AML-193 (cell line): ENCODE measurements around the gene FAM174C.

ENCODE experiments used
- DNase-seq, 2 experiments: peaks; one replicate each; lab custom pipeline; 2025; lab: John Stamatoyannopoulos, UW

Gene FAM174C

GRCh38 chr19:1286487-1287353 lies 11.4 kb downstream of the FAM174C start:
- no peak for DNase-seq

- no peak for DNase-seq
Measured at GRCh38 chr19:1287354-1288225, 12.3 kb downstream of the FAM174C start.

- DNase-seq, result no peak
Measured at GRCh38 chr19:1288226-1288612, 12.9 kb downstream of the FAM174C start.

GRCh38 chr19:1288833-1289685 lies 13.7 kb downstream of the FAM174C start:
- no peak for DNase-seq

GRCh38 chr19:1289686-1290025 lies 14.3 kb downstream of the FAM174C start:
- DNase-seq, result no peak

- no peak for DNase-seq
Measured at GRCh38 chr19:1290196-1290702, 14.9 kb downstream of the FAM174C start.

- no peak for DNase-seq
Measured at GRCh38 chr19:1290703-1291651, 15.6 kb downstream of the FAM174C start.

GRCh38 chr19:1291761-1292418 lies 16.6 kb downstream of the FAM174C start:
- DNase-seq, result no peak

GRCh38 chr19:1292419-1293151 lies 17.3 kb downstream of the FAM174C start:
- DNase-seq, result no peak

GRCh38 chr19:1293782-1294604 lies 18.7 kb downstream of the FAM174C start:
- DNase-seq, result no peak

GRCh38 chr19:1294688-1295087 lies 19.4 kb downstream of the FAM174C start:
- no peak for DNase-seq

GRCh38 chr19:1295169-1296012 lies 20.1 kb downstream of the FAM174C start:
- DNase-seq, result no peak

- no peak for DNase-seq
Measured at GRCh38 chr19:1296078-1296477, 20.7 kb downstream of the FAM174C start.

- no peak for DNase-seq
Measured at GRCh38 chr19:1296575-1297271, 21.4 kb downstream of the FAM174C start.

GRCh38 chr19:1298235-1298634 lies 22.9 kb downstream of the FAM174C start:
- DNase-seq, result no peak

- DNase-seq, result no peak
Measured at GRCh38 chr19:1299801-1300200, 24.5 kb downstream of the FAM174C start.
